GM18502 (cell line): Measurements from ENCODE around the gene GAK.

Experiments
- ATAC-seq: cut with Tn5 transposase; IDR thresholded peaks from one replicate; pipeline ENCODE4 v1.9.1; 2021; ENCODE audit warnings: mild to moderate bottlenecking; ENCODE audit not compliant: unreplicated experiment, poor library complexity

GAK gene

GRCh38 chr4:834368-835147 is 97.6 kb downstream of the GAK start:
- ATAC-seq: no peak

DNA sequence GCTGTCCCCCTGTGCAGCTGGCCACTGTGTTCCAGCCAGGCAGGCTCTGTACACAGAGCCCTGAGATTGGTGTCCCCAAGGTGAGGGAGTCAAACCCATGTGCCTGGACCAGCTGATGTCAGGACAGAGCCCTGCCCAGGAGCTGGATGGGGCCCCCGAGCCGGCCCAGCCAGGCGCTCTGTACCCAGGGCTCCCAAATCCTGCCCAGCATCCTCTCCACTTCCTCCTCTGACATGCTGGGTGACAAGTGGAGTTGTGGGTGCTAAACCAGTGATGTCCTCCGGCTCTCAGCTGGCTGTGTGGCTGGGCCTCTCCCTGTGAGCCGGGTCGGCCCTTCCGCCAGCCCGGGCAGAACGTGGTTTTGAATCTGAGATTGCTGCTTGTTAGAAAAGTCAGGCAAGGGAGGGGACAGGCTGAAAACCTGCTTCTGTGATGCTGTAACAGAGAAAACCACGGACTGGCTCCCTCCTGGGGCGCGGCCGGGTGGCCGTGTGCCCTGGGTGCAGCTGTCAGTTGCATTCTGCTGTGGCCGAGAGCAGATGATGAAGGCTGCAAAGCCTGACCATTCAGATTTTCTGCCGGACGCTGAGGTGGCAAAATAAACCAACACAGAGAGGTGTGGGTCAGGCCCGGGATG is 98.3 kb downstream of the GAK start:
- ATAC-seq: no peak

DNA sequence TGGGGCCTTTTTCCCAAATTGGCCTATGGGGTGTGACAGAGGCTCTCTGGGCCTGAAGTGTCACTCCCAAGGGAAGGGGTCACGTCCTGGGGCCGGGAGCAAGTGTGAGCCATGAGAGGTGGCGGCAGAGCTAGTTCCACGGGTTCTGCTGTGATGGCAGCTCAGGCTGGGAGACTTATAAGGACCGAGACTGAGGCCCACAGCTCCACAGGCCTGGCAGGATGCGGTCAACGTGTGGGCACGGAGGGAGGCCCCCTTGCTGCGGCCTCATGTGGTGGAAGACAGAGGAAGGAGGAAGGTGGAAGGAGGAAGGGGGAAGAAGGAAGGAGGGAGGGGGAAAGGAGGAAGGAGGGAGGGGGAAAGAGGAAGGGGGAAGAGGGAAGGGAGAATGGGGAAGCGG is 99.0 kb downstream of the GAK start:
- no peak for ATAC-seq

GRCh38 chr4:832536-832935 is 99.6 kb downstream of the GAK start:
- no peak for ATAC-seq

DNA sequence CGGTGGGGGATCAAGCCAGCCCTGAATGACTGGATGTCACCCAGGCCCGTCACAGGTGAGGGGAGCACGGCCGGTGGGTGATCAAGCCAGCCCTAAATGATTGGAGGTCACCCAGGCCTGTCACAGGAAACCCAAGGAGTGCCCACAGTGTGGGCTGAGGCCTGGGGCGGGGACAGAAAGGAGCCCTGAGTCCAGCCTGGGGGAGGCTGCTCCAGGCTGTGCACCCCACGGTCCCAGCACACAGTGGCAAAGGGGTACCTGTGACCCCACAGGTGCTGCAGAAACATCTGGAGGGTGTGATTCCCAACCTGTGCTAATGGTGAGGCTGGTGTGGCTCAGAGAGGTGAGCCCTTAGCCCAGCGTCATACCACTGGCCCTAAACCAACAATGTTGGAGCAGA is 100.0 kb downstream of the GAK start:
- no peak for ATAC-seq

GRCh38 chr4:831483-831805 is 100.7 kb downstream of the GAK start:
- ATAC-seq: no peak

DNA sequence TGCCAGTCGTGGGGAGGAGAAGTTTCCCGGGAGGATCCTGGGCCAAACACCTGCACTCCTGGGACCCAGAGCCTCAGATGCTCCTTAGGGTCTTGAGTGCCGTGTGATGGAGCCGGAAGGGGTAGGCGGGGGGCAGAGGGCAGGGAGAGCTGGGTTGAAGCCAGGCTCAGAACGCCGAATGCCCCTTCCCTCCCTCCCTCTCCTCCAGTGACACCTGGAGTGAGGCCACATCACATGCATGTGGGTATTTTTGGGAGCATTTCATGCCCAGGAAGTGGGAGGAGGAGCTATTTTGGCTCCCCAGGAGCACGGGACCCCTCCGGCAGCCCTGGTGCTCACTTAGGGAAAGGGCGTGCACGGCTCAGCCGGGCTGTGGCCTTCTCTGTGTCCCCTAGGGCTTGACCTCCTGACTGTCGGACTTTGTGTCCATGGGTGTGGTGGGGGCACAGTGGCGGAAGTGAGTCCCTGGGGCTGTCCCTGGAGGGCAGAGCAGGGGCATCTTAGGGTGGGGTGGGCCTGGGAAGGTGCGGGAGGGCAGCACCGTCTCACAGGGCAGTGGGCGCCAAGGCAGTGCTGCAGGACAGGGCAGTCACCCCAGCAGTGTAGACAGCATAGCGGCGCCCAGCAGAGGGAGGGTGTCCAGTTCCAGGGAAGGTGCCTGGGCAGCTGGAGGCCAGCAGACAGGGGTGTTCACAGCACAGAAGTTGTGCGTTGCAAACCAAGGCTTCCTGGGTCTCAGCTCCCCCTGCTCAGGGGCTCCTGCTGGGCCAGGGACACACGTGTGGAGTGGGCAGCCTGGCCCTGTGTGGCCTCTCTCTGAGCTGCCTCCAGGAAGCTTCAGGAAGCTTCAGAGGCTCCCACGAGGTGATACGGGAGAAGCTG is 101.3 kb downstream of the GAK start:
- ATAC-seq: no peak

- ATAC-seq: no peak
These were observed 102.1 kb downstream of the GAK start for GRCh38 chr4:829761-830600.

DNA sequence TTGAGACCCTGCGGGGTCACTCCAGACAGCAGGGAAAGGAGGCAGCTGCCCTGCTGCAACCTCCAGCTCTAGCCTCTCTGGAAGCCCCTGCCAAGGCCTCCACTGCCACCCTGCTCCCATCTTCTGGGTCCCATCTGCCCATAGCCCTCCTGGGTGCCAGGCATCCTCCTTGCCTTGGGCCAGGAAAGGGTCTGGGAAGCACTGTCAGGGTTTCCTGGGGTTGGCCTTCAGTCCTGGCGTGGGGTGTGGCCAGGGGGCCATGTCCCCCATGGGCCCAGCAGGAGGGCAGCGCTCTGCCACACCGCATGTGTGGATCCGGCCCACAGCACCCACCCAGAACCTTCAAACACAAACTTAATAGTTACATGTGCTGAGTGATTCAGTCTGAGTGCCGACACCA is 102.8 kb downstream of the GAK start:
- ATAC-seq: no peak

DNA sequence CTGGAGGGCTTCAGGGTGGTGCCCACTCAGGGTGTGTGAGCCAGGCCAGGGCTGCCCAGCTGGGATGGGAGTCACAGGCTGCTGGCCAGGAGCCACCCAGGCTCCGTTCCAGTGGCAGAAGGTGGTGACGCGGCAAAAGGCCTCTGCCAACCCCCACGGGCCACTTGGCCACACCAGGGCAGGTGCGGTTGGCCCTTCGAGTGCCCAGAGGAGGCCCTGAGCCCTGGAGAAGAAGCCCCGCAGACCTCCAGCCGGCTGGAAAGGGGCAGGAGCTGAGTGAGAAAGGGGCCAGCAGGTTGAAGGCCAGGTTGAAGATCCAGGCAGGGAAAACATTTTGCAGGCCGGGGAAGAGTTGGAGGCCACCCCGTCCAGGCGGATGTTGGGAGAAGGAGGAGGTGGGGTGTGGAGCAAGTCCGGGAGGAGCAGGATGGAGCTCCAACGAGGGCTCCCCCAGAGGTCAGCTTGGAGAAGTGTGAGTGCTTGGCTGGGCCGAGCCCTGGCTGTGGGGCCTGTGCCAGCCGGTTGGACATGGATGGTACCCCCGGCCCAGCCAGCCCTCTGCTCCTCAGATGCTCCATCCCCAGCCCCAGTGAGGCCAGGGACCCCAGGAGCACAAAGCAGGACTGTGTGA is 103.4 kb downstream of the GAK start:
- no peak for ATAC-seq

- ATAC-seq: no peak
These were observed 104.7 kb downstream of the GAK start for GRCh38 chr4:827209-828081.

DNA sequence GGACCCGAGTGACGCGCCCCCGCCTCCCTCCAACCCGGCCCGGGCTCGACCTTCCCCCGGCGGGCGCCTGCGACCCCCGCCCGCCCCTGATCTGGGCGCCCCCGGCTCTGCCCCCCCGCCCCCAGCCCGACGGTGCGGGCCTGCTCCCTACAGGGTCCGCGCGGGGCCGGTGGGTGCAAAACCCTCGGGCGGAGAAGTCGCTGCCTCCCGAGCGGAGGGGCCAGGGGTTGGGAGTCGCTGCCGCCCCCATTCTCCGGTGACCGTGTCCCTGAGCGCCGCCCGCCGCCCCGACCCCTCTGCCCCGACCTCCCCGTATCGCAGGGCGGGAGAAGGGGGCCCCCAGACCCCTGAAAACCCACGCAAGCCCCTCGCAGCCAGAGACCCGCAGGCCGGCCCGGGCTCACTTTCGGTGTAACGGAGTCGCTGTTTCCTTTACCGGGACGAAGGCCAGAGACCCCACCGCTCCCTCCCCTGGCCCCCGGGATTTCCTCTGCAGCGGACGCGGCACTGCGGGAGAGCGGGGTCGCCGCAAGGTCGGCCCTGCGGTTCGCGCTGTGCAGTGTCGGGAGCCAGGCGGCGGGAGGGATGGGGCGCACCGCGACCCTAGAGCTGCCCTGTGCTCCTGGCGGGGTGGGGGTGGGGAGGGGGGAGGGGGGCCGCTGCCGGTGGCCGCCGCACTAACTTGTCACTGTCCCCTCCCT is 105.5 kb downstream of the GAK start:
- ATAC-seq: no peak

DNA sequence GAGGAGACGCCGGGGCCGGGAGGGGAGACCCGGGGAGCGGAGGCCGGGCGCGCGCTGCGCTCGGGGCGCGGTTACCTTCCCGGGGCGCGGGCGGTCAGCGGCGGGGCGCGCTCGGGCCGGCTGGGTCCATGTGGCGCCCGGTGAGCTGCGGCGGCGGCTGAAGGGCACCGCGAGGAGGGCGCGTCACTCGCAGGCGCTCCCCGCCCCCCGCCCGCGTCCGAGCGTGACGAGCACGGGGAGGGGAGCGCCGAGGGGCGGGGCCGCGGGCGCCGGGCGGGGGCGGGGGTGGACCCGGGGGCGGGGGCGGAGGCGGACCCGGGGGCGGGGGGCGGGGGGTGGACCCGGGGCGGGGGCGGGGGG is 106.2 kb downstream of the GAK start, which contains the start of gene CPLX1:
Gene CPLX1 (minus strand): TSS at position 159 of the 360 bp plus-strand sequence. CDS start 1,607 bp downstream, outside the sequence.
- ATAC-seq: no peak

GRCh38 chr4:825063-825970 is 106.8 kb downstream of the GAK start:
- ATAC-seq: no peak

- no peak for ATAC-seq
These were observed 107.6 kb downstream of the GAK start for GRCh38 chr4:824461-825062.

GRCh38 chr4:823761-824460 is 108.2 kb downstream of the GAK start:
- ATAC-seq: no peak
